ENCODE data around the gene ZNF579.

The ZNF579 gene, protein sequence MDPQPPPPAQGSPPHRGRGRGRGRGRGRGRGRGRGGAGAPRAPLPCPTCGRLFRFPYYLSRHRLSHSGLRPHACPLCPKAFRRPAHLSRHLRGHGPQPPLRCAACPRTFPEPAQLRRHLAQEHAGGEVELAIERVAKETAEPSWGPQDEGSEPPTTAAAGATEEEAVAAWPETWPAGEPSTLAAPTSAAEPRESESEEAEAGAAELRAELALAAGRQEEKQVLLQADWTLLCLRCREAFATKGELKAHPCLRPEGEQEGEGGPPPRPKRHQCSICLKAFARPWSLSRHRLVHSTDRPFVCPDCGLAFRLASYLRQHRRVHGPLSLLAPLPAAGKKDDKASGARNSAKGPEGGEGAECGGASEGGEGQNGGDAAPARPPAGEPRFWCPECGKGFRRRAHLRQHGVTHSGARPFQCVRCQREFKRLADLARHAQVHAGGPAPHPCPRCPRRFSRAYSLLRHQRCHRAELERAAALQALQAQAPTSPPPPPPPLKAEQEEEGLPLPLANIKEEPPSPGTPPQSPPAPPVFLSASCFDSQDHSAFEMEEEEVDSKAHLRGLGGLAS

DNA sequence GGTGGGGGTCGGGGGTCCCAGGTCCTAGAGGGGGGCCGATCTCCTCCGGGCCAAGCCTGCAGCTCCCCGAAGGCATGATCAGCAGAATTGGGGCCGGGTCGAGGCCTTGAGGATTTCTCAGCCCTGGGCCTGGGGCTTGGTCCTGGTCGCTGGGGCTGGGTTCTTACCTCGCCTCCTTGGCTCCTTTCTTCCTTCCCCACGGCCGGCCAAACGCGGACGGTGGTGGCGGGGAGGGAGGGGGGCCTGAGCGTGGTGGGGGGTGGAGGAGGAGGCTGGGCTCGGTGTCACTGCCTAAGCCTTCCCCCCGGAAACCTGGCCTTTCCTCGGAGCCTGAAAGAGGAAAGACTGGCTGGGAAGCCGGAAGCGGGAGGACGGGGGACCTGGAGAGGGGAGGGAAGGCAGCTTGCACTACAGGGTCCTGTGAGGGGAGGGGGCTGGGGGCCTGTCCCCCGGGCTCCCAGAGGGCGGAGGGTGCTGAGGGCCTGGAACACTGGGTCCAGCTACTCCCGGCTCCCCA is at the start of gene ZNF579:
Gene ZNF579 (minus strand): TSS at position 221 of the 517 bp plus-strand sequence. CDS start 1,209 bp downstream, outside the sequence.
- DNase-seq, result peak; percentile 21 to 65 (median 57)

DNA sequence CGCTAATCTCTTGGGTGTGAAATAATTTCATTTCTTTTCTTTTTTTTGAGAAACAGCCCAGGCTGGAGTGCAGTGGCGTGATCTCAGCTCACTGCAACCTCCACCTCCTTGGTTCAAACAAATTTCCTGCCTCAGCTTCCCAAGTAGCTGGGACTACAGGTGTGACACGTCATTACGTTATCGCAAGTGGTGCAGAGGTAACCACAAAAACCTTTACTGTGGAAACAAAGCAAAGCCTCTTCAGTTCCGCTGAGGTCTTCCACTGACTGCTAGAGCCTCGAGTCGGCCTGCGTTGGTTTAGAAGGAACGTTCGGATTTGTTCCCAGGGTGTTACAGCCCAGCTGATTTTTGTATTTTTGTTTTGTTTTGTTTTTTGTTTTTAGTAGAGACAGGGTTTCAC is 45.7 kb upstream of the ZNF579 start:
- DNase-seq, result peak; percentile 29 to 86 (median 70)

DNA sequence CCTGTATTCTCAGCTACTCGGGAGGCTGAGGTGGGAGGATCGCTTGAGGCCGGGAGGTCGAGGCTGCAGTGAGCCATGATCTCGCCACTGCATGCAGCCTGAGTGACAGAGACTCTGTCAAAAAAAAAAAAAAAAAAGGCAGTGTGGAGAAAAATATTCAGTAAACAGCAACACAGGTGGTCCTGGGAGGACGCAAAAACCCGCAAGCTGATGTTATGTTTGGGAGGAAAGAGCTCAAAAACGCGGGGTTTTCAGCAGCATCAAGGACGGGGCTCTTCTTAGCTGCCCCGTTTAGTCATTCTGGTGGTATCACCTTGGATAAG is 44.3 kb upstream of the ZNF579 start:
- no peak for DNase-seq

DNA sequence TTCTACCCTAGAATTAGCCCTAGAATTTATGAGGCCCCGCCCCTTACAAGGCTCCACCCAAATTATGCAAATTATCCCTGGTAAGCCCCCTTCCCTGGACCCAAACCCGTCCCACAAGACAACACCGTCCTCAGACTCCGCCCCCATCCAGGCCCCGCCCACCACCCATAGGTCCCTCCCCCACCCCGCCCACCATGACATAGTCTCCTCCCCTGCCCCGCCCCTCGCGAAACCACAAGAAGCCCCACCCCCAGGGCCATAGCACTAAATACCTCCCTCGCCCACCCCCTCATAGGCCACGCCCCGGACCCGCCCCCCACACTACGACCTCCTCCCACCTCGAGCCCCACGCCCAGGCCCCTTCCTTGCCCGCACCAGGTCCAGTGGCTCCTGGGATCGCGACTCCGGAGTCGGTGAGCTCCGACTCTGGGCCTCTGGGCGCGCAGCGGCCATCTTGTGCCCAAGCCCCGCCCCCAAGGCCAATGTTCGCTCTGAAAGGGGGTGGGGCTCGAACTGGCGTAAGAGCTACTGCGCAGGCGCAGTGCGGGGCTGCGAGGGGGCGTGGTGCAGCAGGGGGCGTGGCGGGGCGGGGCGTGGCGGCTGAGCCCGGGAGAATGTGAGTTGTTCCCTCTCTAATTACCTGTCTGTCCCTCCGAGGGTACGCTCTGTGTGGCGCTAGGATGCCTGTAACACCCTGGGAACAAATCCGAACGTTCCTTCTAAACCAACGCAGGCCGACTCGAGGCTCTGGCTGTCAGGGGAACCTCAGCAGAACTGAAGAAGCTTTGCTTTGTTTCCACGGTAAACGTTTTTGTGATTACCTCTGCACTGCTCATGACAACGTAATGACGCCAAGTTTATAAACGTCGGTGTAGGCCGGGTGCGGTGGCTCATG is 43.7 kb upstream of the ZNF579 start, which contains the start of gene ZNF784:
Gene ZNF784 (minus strand): TSS at position 458 of the 895 bp plus-strand sequence. CDS start 5 bp downstream, at position 453.
- DNase-seq, result peak; percentile 85 to 97 (median 94)

DNA sequence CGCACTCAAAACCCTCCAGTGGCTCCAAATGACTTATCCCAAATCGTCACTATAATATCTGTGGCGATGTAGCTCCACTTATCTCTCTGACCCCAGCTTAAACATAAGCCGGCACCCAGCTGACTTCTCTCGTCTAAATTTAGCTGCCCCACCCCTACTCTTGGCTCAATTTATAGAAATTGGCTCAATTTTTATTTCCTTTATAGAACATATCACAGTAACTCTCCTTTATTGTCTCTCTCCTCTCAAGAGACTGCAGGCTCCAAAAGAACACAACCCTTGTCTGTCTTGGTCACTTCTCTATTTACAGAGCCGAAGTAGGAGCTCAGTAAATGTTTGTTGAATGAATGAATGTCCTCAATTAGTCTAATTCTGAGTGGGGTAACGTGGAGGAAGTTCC is 42.9 kb upstream of the ZNF579 start:
- DNase-seq, result no peak

DNA sequence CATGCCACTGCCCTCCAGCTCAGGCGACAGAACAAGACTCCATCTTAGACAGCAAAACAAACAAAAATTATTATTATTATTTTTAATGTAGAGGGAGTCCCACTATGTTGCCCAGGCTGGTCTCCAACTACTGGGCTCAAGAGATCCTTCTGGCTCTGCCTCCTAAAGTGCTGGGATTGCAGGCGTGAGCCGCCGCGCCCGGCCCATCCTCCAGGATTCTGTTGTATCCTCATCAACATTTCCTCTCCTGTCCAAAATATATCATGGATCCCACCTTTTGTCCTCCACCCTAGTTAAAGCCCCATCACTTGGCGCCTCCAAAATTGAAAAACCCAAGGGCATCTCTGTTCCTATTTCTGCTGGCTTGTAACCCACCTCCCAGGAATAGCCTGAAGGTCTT is 42.5 kb upstream of the ZNF579 start:
- DNase-seq, result no peak

DNA sequence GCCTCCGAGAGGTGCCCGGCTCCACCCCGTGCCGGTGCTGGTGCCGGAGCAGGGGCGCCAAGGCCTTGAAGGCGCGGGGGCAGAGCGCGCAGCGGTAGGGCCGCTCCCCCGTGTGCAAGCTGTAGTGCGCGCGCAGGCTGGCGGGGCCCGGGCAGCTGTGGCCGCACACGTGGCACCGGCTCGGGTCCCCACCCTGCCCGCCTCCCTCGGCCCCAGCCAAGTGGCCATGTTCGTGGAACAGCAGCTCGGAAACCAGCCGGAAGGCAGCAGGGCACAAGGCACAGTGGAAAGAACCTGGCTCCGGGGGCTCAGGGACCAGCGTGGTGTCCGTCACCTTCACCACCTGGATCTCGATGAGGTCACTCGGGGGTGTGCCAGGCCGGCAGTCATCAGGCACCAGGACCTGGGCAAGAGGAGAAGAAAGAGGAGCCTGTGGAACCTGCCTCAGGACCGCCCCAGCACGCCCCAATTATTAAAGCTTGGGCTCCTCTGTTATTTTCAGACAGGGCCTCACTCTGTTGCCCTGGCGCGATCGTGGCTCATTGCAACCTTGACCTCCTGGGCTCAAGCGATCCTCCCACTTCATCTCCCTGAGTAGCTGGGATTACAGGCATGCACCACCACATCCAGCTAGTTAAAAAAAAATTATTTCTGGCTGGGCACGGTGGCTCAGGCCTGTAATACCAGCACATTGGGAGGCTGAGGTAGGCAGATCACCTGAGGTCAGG is 41.8 kb upstream of the ZNF579 start:
- no peak for DNase-seq

DNA sequence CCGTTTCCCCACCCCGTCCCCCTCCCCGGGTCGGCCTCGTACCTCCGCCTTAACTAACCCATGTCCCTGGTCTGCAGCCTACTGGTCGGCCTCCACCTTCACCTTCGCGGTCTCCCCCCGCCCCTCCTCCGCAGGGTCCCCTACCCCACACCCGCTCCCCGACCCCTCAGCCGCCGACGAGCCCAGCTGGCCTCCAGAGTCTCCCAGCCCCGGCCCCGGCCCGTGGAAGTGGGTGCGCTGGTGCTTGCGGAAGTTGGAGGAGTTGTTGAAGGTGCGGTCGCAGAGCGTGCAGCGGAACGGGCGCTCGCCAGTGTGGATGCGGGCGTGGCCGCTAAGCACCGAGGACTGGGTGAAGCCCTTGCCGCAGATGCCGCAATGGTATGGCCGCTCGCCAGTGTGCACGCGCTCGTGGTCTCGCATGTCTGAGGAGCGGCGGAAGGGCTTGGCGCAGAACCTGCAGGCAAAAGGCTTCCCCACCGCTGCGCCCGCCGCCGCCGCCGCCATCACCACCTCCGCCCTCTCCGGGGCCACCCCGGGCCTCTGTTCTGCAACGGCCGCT is 41.1 kb upstream of the ZNF579 start:
- no peak for DNase-seq

DNA sequence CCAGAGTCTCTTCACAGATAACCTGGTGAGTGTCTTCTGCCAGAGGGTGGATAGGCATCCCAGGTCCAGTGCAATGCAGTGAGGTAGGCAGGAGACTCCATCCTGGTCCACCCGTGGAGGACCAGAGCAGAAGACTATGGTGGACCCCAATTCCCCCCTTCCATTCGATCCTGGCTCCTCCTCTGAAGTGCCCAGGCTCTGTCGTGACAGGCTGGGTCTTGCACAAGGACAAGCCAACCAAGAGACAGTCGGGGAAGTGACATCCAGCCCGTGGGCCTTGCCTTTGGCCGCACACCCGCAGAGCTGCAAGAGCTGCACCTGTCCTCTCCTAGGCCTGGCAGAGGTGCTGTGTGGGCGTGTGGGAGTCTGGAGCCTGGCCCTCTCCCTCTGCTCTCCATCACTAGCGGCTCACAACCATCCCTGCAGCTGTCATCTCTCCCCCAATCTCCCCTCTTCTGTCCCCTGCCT is 40.6 kb upstream of the ZNF579 start:
- DNase-seq, result no peak

DNA sequence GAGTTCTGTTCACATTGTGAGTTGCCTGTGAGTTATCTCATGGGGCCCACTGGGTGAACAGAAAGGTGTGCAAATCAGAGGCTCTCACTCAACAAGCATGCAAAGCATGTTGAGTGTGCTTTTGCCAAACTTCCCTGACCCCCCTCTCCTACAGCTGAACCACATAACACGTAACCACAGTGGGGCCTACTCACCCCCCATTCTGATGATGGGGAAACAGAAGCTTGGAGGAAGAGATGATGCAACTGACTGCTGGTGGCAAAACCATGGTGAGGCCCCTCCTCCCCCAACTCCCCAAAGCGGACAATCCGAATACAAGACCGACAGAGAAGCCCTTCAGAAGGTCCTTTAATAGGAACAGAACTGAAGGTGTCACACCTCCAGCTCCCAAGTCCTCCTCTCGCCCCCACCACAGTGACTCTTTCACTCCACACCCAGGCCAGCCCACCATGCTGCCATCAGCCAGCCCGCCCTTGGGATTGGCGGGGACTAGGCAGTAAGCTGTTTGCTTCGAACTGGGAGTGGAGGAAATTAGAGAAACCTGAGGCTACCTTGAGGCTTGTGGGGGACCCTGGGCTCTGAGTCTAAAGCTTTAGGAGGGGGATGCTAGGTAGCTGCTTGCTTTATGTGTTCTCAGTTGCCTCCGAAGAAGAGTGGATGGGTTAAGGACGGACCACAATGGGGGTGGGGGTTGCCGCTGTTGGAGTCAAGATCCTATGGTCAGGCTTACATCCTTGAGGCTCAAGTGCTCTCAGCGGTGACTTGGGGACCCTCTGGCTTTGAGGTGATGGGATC is 40.0 kb upstream of the ZNF579 start:
- DNase-seq, result peak in 1 of 6 experiments; percentile 6

DNA sequence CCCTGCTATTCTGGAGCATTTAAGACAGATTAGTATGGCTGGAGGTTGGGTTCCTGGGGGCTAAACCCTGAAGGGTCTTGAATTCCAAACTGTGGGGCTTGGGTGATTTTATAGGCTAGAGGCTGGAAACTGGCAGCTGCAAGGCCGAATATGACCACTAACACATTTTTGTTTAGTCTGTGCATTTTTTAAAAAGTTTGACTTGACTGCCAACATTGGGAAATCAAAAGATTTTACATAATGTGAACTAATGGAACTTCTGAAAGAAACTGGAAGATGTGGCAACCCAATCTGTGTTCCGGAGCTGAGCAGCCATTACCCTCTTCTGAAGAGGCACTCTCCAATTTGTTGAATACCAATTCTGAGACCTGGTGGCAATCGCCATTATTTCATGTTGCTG is 38.6 kb upstream of the ZNF579 start:
- no peak for DNase-seq

DNA sequence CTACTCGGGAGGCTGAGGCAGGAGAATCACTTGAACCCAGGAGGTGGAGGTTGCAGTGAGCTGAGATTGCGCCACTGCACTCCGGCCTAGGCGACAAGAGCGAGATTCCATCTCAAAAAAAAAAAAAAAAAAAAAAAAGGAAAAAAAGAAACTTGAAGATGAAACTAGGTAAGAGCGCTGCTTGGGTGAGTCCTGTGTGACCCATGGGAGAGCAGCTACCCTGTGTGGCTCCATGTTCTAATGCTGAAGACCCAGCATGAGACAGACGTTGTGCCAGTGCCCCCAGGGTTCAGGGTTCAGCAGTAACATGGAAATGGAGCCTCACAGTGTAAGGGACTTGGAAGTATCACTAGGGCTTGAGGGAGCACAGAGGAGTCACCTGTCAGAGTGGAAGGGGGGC is 37.8 kb upstream of the ZNF579 start:
- no peak for DNase-seq

DNA sequence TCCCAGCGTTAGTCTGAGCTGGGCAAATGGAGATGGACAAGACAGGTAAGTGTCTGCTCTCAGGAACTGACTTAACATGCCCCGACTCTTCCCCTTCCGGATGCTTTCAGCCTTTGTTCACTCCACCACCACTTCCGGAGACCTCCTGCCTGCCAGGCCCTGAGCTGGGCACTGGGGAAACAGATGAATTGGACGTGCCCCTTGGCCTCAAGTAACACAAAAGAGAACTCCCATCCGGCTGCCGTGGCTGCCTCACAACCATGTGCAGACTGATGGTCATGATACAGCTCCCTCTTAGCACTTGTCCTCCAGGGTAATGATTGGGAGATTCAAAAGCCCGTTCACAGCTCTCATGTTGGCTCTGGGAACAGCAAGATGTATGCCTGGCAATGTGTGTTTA is 36.8 kb upstream of the ZNF579 start:
- DNase-seq, result no peak

DNA sequence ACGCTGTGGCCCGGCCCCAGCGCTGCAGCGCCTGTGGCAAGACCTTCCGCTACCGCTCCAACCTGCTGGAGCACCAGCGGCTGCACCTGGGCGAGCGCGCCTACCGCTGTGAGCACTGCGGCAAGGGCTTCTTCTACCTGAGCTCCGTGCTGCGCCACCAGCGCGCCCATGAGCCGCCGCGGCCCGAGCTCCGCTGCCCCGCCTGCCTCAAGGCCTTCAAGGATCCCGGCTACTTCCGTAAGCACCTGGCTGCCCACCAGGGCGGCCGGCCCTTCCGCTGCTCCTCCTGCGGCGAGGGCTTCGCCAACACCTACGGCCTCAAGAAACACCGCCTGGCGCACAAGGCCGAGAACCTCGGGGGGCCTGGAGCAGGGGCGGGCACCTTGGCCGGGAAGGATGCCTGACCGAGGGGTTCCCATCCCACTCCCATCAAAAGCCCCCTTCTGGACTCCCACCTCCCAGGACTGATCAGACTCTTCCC is 35.8 kb upstream of the ZNF579 start:
- no peak for DNase-seq

DNA sequence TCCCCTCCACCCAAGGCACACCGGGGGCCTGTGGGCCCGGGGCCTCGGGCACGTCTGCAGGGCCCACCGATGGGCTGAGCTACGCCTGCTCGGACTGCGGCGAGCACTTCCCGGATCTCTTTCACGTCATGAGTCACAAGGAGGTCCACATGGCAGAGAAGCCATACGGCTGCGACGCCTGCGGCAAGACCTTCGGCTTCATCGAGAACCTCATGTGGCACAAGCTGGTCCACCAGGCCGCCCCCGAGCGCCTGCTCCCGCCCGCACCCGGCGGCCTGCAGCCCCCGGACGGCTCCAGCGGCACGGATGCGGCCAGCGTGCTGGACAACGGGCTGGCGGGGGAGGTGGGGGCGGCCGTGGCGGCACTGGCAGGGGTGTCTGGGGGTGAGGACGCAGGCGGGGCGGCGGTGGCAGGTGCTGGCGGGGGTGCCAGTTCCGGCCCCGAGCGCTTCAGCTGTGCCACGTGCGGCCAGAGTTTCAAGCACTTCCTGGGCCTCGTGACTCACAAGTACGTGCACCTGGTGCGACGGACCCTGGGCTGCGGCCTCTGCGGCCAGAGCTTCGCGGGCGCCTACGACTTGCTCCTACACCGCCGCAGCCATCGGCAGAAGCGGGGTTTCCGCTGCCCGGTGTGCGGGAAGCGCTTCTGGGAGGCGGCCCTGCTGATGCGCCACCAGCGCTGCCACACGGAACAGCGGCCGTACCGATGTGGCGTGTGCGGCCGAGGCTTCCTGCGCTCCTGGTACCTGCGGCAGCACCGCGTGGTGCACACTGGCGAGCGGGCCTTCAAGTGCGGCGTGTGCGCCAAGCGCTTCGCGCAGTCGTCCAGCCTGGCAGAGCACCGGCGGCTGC is 35.1 kb upstream of the ZNF579 start:
- no peak for DNase-seq

DNA sequence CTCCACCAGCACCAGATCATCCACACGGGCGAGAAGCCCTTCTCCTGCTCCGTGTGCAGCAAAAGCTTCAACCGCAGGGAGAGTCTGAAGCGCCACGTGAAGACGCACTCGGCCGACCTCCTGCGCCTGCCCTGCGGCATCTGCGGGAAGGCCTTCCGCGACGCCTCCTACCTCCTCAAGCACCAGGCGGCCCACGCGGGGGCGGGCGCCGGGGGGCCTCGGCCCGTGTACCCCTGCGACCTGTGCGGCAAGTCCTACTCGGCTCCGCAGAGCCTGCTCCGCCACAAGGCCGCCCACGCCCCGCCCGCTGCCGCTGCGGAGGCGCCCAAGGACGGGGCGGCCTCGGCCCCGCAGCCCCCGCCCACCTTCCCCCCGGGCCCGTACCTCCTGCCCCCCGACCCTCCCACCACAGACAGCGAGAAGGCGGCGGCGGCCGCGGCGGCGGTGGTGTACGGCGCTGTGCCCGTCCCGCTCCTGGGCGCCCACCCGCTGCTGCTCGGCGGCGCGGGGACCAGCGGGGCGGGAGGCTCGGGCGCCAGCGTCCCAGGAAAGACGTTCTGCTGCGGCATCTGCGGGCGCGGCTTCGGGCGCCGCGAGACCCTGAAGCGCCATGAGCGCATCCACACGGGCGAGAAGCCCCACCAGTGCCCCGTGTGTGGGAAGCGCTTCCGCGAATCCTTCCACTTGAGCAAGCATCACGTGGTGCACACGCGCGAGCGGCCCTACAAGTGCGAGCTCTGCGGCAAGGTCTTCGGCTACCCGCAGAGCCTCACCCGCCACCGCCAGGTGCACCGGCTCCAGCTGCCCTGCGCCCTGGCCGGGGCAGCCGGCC is 34.3 kb upstream of the ZNF579 start:
- DNase-seq, result no peak

DNA sequence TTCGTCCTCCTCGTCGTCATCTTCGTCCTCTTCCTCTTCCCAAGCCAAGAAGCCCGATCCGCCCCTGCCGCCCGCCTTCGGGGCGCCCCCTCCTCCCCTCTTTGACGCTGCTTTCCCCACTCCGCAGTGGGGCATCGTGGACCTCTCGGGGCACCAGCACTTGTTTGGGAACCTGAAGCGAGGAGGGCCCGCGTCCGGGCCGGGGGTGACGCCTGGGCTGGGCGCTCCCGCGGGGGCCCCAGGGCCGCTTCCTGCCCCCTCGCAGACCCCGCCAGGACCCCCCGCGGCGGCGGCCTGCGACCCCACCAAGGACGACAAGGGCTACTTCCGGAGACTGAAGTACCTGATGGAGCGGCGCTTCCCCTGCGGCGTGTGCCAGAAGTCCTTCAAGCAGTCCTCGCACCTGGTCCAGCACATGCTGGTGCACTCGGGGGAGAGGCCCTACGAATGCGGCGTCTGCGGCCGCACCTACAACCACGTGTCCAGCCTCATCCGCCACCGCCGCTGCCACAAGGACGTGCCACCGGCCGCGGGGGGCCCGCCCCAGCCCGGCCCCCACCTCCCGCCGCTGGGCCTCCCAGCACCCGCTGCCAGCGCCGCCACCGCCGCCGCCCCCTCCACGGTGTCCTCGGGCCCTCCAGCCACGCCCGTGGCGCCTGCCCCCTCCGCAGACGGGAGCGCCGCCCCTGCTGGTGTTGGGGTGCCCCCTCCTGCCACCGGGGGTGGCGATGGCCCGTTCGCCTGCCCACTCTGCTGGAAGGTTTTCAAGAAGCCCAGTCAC is 33.5 kb upstream of the ZNF579 start:
- DNase-seq, result no peak

DNA sequence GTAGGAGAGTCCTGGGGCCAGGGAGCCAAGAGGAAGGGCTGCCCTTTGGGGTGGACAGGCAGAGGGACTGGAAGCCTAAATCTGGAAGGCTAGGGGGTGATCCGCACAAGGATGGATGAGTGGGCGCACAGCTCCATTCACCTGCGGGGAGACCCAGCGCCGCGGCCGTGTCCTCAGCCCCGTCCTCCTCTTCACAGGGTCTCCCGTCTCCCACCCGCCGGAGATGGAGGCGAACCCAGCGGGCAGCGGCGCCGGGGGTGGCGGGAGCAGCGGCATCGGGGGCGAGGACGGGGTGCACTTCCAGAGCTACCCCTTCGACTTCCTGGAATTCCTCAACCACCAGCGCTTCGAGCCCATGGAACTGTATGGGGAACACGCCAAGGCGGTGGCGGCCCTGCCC is 32.7 kb upstream of the ZNF579 start:
- DNase-seq, result no peak

Measured in stimulated activated naive CD4-positive, alpha-beta T cell (primary cell).